Heart left ventricle (tissue), 16 donors: Measurements from ENCODE around the gene ID2. TPM values are rescaled to one million over a fixed set of nuclear protein-coding genes. Genes with fewer than 3 reads are reported as not detected.

Experiments used
- ATAC-seq, 4 donors: fragments of 200-7000 bp; cut with Tn5 transposase; one replicate each; pipeline ENCODE4 v1.9.1; 2020 to 2022; ENCODE audit warnings: moderate library complexity in 4 of 4, mild to moderate bottlenecking in 3 of 4, moderate number of reproducible peaks in 1 of 4
- DNase-seq, 5 donors: peaks; one replicate each; pipeline ENCODE4 v3.0.0-alpha.2; 2020
- H3K27ac ChIP-seq, 12 donors: fragments of 200-600 bp; sonication (generic) in 4 of 12; one replicate each; pipeline versions ENCODE4 v1.5.0 to v1.8.0; 2016 to 2022; ENCODE audit warnings: mild to moderate bottlenecking in 2 of 12
- H3K27me3 ChIP-seq, 9 donors: fragments of 200-600 bp; sonication (generic) in 2 of 9; one replicate each; pipeline versions ENCODE4 v1.5.1 to v1.8.0; 2016 to 2022; ENCODE audit warnings: mild to moderate bottlenecking in 3 of 9
- H3K36me3 ChIP-seq, 9 donors: fragments of 200-600 bp; sonication (generic) in 2 of 9; one replicate each; pipeline versions ENCODE4 v1.5.0 to v1.8.0; 2018 to 2022; ENCODE audit warnings: mild to moderate bottlenecking in 2 of 9
- H3K4me1 ChIP-seq, 12 donors: fragments of 200-600 bp; sonication (generic) in 4 of 12; one replicate each; pipeline versions ENCODE4 v1.5.0 to v1.8.0; 2016 to 2022; ENCODE audit warnings: mild to moderate bottlenecking in 3 of 12
- H3K4me3 ChIP-seq, 12 donors: fragments of 200-600 bp; sonication (generic) in 4 of 12; one replicate each; pipeline versions ENCODE4 v1.5.0 to v1.8.0; 2017 to 2022; ENCODE audit warnings: mild to moderate bottlenecking in 9 of 12, moderate library complexity in 4 of 12
- H3K9me3 ChIP-seq, 12 donors: fragments of 200-600 bp; sonication (generic) in 4 of 12; one replicate each; pipeline versions ENCODE4 v1.5.0 to v1.8.0; 2016 to 2022; ENCODE audit warnings: mild to moderate bottlenecking in 1 of 12
- POLR2A ChIP-seq, 2 donors: fragments of 450-650 bp; IDR thresholded peaks; one replicate each; pipeline ENCODE4 v1.6.1; 2017; ENCODE audit warnings: antibody characterized with exemption in 2 of 2, mild to moderate bottlenecking in 2 of 2, moderate library complexity in 2 of 2
- WGBS, 4 donors: extraction: QIAGEN DNeasy Blood & Tissue Kit in 2 of 4; methylation state at CpG; one replicate each; pipeline versions ENCODE4 v1.1.5 to v1.1.7; 2013 to 2018; 5-methylcytosine and 5-hydroxymethylcytosine counted together
- intact Hi-C, 10 donors: fragments of 100-400 bp; cut with DNase I; formaldehyde crosslinking; loops; one replicate each; pipeline versions ENCODE4 v1.11.1 to v1.14.2; 2022
- polyA plus RNA-seq, 2 donors: library from polyadenylated mRNA; stranded (reverse); fragments of 200-250 nt; gene quantifications; one replicate each; pipeline ENCODE4 v1.2.3, GENCODE V29; 2013
- total RNA-seq, 9 donors: library from RNA; depleted of rRNA in 2 of 9; stranded (reverse); fragments of >200 nt in 2 of 9; fragmentation: NEBNext Ultra II Directional in 3 of 9; extraction: Animal tissue kit (Norgen Biotek cat#: 25700) in 3 of 9; gene quantifications; one replicate each; pipeline versions ENCODE4 v1.1.0 to v1.2.4, GENCODE V29; 2016 to 2023
- TF ChIP-seq, protein P1 (sequence below), 12 donors: fragments of 200-600 bp; sonication (generic) in 4 of 12; IDR thresholded peaks; one replicate each; pipeline versions ENCODE4 v1.5.0 to v1.8.0; 2018 to 2022; ENCODE audit warnings: antibody characterized with exemption in 12 of 12, mild to moderate bottlenecking in 5 of 12
- donor health status: ischemic (EF 13 %, LVEDD 7.1; RV severe dilation, severe dysfunction).
- donor health status: healthy with polysubstance abuse.
- donor health status: DM: no; HTN: yes; CAD: no.
- donor health status: DM: no; HTN: no; CAD: no.
- donor health status: ischemic (EF 25% LVEDD 6.9; RV normal size, moderate dysfunction).
- donor health status: ischemic (EF 25% LVEDD 5.7; RV mildly dilated, moderate dysfunction).
- donor health status: healthy.
- donor health status: DM: yes; HTN: yes; CAD: no.
- donor health status: ischemic (EF 35%, LVEDD 5.7; RV mildly dilated, moderate dysfunction).
- donor health status: nonischemic (EF 11% LVEDD 7.7; RV severe dilation, severe dysfunction).
- donor health status: DM: yes; HTN: yes; CAD: no.
- donor health status: PGD.
- donor health status: ischemic (EF 29% LVEDD 5.4; RV normal size, mild dysfunction).
- donor health status: nonischemic (EF 23%, LVEDD 6.1; RV moderate dilation, normal function).

ID2 gene
- total and polyA plus RNA-seq, 11 donors = 17.3 to 121 (median 44.7) TPM

DNA sequence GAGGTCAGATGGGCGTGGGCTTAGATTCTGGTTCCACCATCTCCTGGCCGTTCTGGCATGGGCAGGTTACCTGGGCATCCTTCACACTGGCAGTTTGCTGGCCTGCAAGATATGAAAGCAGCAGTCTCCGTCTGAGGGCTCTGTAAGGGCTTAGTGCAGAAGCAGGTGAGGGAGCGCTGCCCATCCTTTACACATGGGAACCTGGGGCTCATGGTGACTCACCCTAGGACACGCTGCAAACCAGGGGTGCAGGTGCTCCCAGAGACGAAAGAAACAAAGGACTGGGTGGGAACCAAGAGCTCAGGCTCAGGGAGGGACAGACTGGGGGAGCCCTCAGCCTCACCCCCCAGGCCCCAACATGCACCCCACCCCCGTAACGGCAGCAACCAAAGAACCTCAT, 10.7 kb upstream of the ID2 start:
- DNase-seq (no peak), ATAC-seq (no peak)
- Histone ChIP-seq H3K27ac (no peak overlapping the region), H3K4me3 (no peak overlapping the region), H3K36me3 (no peaks in the 10 kb centered on the region), H3K4me1 (peaks cover 0 to 17% (median 8%) of the 10 kb centered on the region in 12 donors), H3K27me3 (peaks cover 0 to 6% (median 0%) of the 10 kb centered on the region in 9 donors), H3K9me3 (peaks cover 0 to 21% (median 11%) of the 10 kb centered on the region in 12 donors)
- intact Hi-C loops = loop anchor here in 4 of 10 donors (5.0 to 10.0 kb wide), 5 partner anchors 76 to 446 kb away; no protein-coding TSS in a partner anchor
- 87 to 93% (median 91%) methylated on average over 8 of the region's 8 CpGs for WGBS, 4 donors
- no peak for TF ChIP-seq POLR2A (IDR thresholded peaks at IDR 0.05)
- TF ChIP-seq, protein P1, sequence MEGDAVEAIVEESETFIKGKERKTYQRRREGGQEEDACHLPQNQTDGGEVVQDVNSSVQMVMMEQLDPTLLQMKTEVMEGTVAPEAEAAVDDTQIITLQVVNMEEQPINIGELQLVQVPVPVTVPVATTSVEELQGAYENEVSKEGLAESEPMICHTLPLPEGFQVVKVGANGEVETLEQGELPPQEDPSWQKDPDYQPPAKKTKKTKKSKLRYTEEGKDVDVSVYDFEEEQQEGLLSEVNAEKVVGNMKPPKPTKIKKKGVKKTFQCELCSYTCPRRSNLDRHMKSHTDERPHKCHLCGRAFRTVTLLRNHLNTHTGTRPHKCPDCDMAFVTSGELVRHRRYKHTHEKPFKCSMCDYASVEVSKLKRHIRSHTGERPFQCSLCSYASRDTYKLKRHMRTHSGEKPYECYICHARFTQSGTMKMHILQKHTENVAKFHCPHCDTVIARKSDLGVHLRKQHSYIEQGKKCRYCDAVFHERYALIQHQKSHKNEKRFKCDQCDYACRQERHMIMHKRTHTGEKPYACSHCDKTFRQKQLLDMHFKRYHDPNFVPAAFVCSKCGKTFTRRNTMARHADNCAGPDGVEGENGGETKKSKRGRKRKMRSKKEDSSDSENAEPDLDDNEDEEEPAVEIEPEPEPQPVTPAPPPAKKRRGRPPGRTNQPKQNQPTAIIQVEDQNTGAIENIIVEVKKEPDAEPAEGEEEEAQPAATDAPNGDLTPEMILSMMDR (IDR thresholded peaks at IDR 0.05) = no peak

GRCh38 chr2:8671802-8672201, 10.1 kb upstream of the ID2 start:
- H3K27ac ChIP-seq = no peak overlapping the region
- ATAC-seq (no peak), DNase-seq (no peak)
- peaks cover 0 to 21% (median 11%) of the 10 kb centered on the region in 12 donors for H3K9me3 ChIP-seq
- WGBS, 4 donors = 96 to 99% (median 97%) methylated on average over 3 of the region's 3 CpGs
- H3K27me3 ChIP-seq = peaks cover 0 to 12% (median 0%) of the 10 kb centered on the region in 9 donors
- no peak overlapping the region for H3K4me3 ChIP-seq
- peaks cover 0 to 22% (median 13%) of the 10 kb centered on the region in 12 donors for H3K4me1 ChIP-seq
- H3K36me3 ChIP-seq = no peaks in the 10 kb centered on the region
- intact Hi-C loops = loop anchor here in 4 of 10 donors (5.0 to 10.0 kb wide), 5 partner anchors 77 to 447 kb away; no protein-coding TSS in a partner anchor
- no peak for TF ChIP-seq POLR2A (IDR thresholded peaks at IDR 0.05)
- TF ChIP-seq, protein P1 (IDR thresholded peaks at IDR 0.05) = no peak

DNA sequence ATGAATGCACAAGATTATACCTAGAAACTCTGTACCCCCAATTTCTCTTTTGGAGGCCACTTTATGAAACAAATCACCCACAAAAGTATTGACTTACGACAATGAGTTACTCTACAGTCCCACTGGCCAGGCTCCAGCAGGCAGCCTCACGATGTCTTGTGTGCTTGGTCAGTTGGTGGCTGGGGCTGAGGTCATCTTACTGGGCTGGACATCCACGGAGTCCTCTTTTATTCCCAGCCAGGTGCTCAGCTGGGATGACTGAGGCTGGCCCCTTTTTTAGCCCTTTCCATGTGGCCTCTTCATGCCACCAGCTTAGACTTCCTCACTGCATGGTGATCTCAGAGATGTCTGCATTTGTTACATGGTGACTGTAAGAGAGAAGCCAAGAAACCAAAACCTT, 8.9 kb upstream of the ID2 start:
- no peaks in the 10 kb centered on the region for H3K36me3 ChIP-seq
- ATAC-seq (no peak), DNase-seq (no peak)
- intact Hi-C loops = loop anchor here in 4 of 10 donors (5.0 to 10.0 kb wide), 5 partner anchors 78 to 448 kb away; no protein-coding TSS in a partner anchor
- WGBS, 4 donors = 79 to 93% (median 87%) methylated on average over 3 of the region's 3 CpGs
- TF ChIP-seq POLR2A (IDR thresholded peaks at IDR 0.05) = no peak
- TF ChIP-seq, protein P1 (IDR thresholded peaks at IDR 0.05) = no peak
- H3K4me1 ChIP-seq = peaks cover 0 to 33% (median 24%) of the 10 kb centered on the region in 12 donors
- peaks cover 0 to 18% (median 0%) of the 10 kb centered on the region in 9 donors for H3K27me3 ChIP-seq
- no peak overlapping the region for H3K4me3 ChIP-seq
- no peak overlapping the region for H3K27ac ChIP-seq
- peaks cover 0 to 21% (median 11%) of the 10 kb centered on the region in 12 donors for H3K9me3 ChIP-seq

- WGBS, 4 donors = 97 to 100% (median 98%) methylated on average over 2 to 3 of the region's 3 CpGs
- Histone ChIP-seq H3K9me3 (peaks cover 0 to 21% (median 11%) of the 10 kb centered on the region in 12 donors), H3K27ac (no peak overlapping the region), H3K4me3 (no peak overlapping the region), H3K27me3 (peaks cover 0 to 18% (median 0%) of the 10 kb centered on the region in 9 donors), H3K36me3 (no peaks in the 10 kb centered on the region), H3K4me1 (peaks cover 0 to 35% (median 25%) of the 10 kb centered on the region in 12 donors)
- ATAC-seq (no peak), DNase-seq (no peak)
- intact Hi-C loops = loop anchor here in 4 of 10 donors (5.0 to 10.0 kb wide), 5 partner anchors 79 to 449 kb away; no protein-coding TSS in a partner anchor
- TF ChIP-seq POLR2A (IDR thresholded peaks at IDR 0.05) = no peak
- TF ChIP-seq, protein P1 (IDR thresholded peaks at IDR 0.05) = no peak
These were observed 8.5 kb upstream of the ID2 start for GRCh38 chr2:8673381-8673780.
